ENCODE results near the gene GPR171.

GPR171 gene

DNA sequence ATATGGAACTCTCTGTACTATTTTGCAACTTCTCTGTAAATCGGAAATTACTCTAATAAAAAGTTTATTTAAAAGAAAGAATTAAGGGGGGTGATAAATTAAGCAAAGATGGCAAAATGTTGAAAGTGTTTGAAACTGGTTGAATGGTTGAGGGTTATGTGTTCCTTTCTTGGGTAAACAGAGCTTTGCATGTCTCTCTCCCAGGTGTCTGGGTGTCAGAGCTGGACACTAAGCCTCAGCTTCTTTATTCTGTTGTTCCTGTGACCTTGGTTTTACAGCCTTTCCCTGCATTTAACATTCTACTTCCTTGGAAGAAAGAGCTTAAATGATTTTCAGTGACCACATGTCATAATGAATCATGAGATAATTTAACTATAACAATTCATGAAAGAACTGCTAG lies 7.2 kb downstream of the GPR171 start:
- Histone ChIP-seq H3K4me1 (ENCODE audit: control insufficient read depth, insufficient read depth, low read length) (no peaks in the 10 kb centered on the region), H3K27ac (ENCODE audit: extremely low read depth, low read depth, low read length) (no peak overlapping the region), H3K4me3 (ENCODE audit: low read depth, low read length) (no peak overlapping the region), H3K36me3 (ENCODE audit: control insufficient read depth in 2 of 2, insufficient read depth in 1 of 2, low read length in 2 of 2) (peaks cover 0 to 16% of the 10 kb centered on the region in 2 experiments; a peak in 1 of 3 replicates), H3K9me3 (ENCODE audit: control insufficient read depth, insufficient read depth, low read depth, low read length) (no peaks in the 10 kb centered on the region)
- POLR2A ChIA-PET, result no interaction called here
- CTCF ChIA-PET, result interaction anchor here (0.8 to 1.8 kb wide), 2 partner anchors 27 to 35 kb away, joined by 3 to 4 read pairs; no protein-coding TSS in a partner anchor
- TF ChIP-seq ZNF530 (tag by site-specific recombination; IDR thresholded peaks at IDR 0.05; ENCODE audit: low read depth) (no peak), ZNF202 (tag by site-specific recombination; IDR thresholded peaks at IDR 0.05; ENCODE audit: borderline replicate concordance) (no peak), ZNF777 (tag by site-specific recombination; IDR thresholded peaks at IDR 0.05; ENCODE audit: borderline replicate concordance) (no peak), ZNF169 (tag by site-specific recombination; IDR thresholded peaks at IDR 0.05) (no peak), YY2 (tag by site-specific recombination; IDR thresholded peaks at IDR 0.05) (no peak), ZFP41 (tag by site-specific recombination; IDR thresholded peaks at IDR 0.05; ENCODE audit: borderline replicate concordance) (no peak), ZNF341 (tag by site-specific recombination; IDR thresholded peaks at IDR 0.05; ENCODE audit: low read depth) (no peak), ZNF157 (tag by site-specific recombination; IDR thresholded peaks at IDR 0.05) (no peak)

DNA sequence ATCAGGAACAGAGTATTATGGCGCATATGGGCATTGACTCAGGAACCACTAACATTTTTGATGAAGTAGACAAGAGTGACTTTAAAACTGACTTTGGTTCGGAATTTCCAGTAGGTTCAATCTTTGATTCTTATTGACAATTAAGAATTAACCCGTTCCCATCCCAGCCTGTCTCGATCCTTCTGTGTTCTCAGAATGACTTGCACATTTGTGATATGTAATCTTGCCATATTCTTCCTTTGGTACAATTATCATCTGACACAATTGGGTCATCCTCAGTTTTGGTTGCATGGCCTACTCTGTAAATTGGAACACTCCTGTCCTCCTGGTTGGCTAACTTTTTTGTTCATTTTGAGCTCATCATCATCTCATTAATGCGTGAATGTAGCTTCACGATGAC lies 10.5 kb downstream of the GPR171 start:
- Histone ChIP-seq H3K9me3 (ENCODE audit: control insufficient read depth, insufficient read depth, low read depth, low read length) (no peaks in the 10 kb centered on the region), H3K36me3 (ENCODE audit: control insufficient read depth in 2 of 2, insufficient read depth in 1 of 2, low read length in 2 of 2) (peaks cover 0 to 22% of the 10 kb centered on the region in 2 experiments; a peak in 1 of 3 replicates), H3K27ac (ENCODE audit: extremely low read depth, low read depth, low read length) (no peak overlapping the region), H3K4me1 (ENCODE audit: control insufficient read depth, insufficient read depth, low read length) (no peaks in the 10 kb centered on the region), H3K4me3 (ENCODE audit: low read depth, low read length) (no peak overlapping the region)
- CTCF ChIA-PET, result no interaction called here
- POLR2A ChIA-PET, result no interaction called here
- no peak for TF ChIP-seq SP7 (tag by site-specific recombination; IDR thresholded peaks at IDR 0.05)
- TF ChIP-seq, protein P1, sequence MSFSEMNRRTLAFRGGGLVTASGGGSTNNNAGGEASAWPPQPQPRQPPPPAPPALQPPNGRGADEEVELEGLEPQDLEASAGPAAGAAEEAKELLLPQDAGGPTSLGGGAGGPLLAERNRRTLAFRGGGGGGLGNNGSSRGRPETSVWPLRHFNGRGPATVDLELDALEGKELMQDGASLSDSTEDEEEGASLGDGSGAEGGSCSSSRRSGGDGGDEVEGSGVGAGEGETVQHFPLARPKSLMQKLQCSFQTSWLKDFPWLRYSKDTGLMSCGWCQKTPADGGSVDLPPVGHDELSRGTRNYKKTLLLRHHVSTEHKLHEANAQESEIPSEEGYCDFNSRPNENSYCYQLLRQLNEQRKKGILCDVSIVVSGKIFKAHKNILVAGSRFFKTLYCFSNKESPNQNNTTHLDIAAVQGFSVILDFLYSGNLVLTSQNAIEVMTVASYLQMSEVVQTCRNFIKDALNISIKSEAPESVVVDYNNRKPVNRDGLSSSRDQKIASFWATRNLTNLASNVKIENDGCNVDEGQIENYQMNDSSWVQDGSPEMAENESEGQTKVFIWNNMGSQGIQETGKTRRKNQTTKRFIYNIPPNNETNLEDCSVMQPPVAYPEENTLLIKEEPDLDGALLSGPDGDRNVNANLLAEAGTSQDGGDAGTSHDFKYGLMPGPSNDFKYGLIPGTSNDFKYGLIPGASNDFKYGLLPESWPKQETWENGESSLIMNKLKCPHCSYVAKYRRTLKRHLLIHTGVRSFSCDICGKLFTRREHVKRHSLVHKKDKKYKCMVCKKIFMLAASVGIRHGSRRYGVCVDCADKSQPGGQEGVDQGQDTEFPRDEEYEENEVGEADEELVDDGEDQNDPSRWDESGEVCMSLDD (tag by site-specific recombination; IDR thresholded peaks at IDR 0.05), result no peak
- no peak for TF ChIP-seq TRIM28 (IDR thresholded peaks at IDR 0.05; ENCODE audit: borderline replicate concordance, low read length)
- TF ChIP-seq ZNF626 (tag by site-specific recombination; IDR thresholded peaks at IDR 0.05), result no peak
- no peak for TF ChIP-seq ZNF473 (tag by site-specific recombination; IDR thresholded peaks at IDR 0.05)
- TF ChIP-seq ZNF830 (tag by site-specific recombination; IDR thresholded peaks at IDR 0.05; ENCODE audit: low read depth), result no peak
- no peak for TF ChIP-seq ZNF391 (tag by site-specific recombination; IDR thresholded peaks at IDR 0.05; ENCODE audit: borderline replicate concordance, low read depth)
- no peak for TF ChIP-seq MYNN (tag by site-specific recombination; IDR thresholded peaks at IDR 0.05; ENCODE audit: borderline replicate concordance)
- TF ChIP-seq ZNF24 (tag by site-specific recombination; IDR thresholded peaks at IDR 0.05), result no peak

DNA sequence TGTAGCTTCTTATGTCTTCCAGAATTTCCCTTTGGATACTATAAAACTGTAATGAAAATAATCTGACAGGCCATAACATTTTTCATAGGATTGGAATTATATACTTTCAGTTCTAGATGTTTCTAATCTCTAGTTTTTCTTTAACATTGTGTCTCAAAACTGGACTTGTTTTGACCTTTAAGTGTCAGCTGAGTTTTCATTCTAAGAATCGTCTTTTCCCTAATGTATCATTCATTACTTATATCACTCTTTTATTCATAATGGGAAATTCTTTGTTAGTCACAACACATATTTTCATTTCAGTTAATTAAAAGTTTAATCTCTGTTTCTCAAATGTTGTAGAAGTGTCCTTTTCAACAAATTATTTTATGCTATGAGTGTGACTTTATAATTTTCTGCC lies 11.9 kb downstream of the GPR171 start:
- CTCF ChIA-PET, result interaction anchor here (0.9 to 1.7 kb wide), 2 partner anchors 23 to 44 kb away, joined by 3 to 5 read pairs; no protein-coding TSS in a partner anchor

More for the DNA sequence above, 11.9 kb downstream of the GPR171 start:
- POLR2A ChIA-PET, result no interaction called here
- no peak overlapping the region for H3K4me3 ChIP-seq (ENCODE audit: low read depth, low read length)
- H3K36me3 ChIP-seq (ENCODE audit: control insufficient read depth in 2 of 2, insufficient read depth in 1 of 2, low read length in 2 of 2), result peaks cover 0 to 29% of the 10 kb centered on the region in 2 experiments; a peak in 1 of 3 replicates
- no peak overlapping the region for H3K27ac ChIP-seq (ENCODE audit: extremely low read depth, low read depth, low read length)
- TF ChIP-seq ZNF146 (tag by site-specific recombination; IDR thresholded peaks at IDR 0.05) (no peak), ZNF335 (tag by site-specific recombination; conservative IDR thresholded peaks at IDR 0.05) (no peak)
- no peaks in the 10 kb centered on the region for H3K4me1 ChIP-seq (ENCODE audit: control insufficient read depth, insufficient read depth, low read length)
- no peaks in the 10 kb centered on the region for H3K9me3 ChIP-seq (ENCODE audit: control insufficient read depth, insufficient read depth, low read depth, low read length)

All from HEK293 (cell line).